Thymus (tissue), 11 donors: Measurements from ENCODE around the gene TMED8. TPM values are rescaled to one million over a fixed set of nuclear protein-coding genes. Genes with fewer than 3 reads are reported as not detected.

ENCODE experiments used
- DNase-seq, 9 donors: peaks; one replicate each; pipeline ENCODE4 v3.0.0-alpha.2; 2013; ENCODE audit warnings: low spot score in 9 of 9, low read depth in 6 of 9, missing footprints in 1 of 9
- H3K27ac ChIP-seq, 2 donors: one replicate each; pipeline ENCODE4 v1.5.1; 2013; ENCODE audit warnings: control low read depth in 1 of 2, low read depth in 1 of 2, low read length in 1 of 2, mild to moderate bottlenecking in 1 of 2, moderate library complexity in 1 of 2
- H3K27me3 ChIP-seq, 2 donors: one replicate each; pipeline ENCODE4 v1.5.1; 2013; ENCODE audit warnings: low read length in 1 of 2; ENCODE audit not compliant: control insufficient read depth in 2 of 2, insufficient read depth in 1 of 2
- H3K36me3 ChIP-seq, 2 donors: one replicate each; pipeline ENCODE4 v1.5.1; 2013; ENCODE audit warnings: low read length in 1 of 2, mild to moderate bottlenecking in 1 of 2, moderate library complexity in 1 of 2; ENCODE audit not compliant: control insufficient read depth in 2 of 2, insufficient read depth in 2 of 2
- H3K4me1 ChIP-seq, 2 donors: one replicate each; pipeline ENCODE4 v1.5.1; 2013; ENCODE audit warnings: low read length in 2 of 2; ENCODE audit not compliant: control insufficient read depth in 2 of 2, insufficient read depth in 2 of 2
- H3K4me3 ChIP-seq, 2 donors: one replicate each; pipeline ENCODE4 v1.5.1; 2013; ENCODE audit warnings: low read length in 2 of 2, control low read depth in 1 of 2, mild to moderate bottlenecking in 1 of 2
- H3K9me3 ChIP-seq, 2 donors: one replicate each; pipeline ENCODE4 v1.5.1; 2013; ENCODE audit warnings: low read length in 1 of 2, mild to moderate bottlenecking in 1 of 2; ENCODE audit not compliant: control insufficient read depth in 2 of 2, insufficient read depth in 1 of 2
- WGBS: extraction: QIAGEN DNeasy Blood & Tissue Kit; methylation state at CpG from one replicate; pipeline ENCODE4 v1.1.7; 2013; 5-methylcytosine and 5-hydroxymethylcytosine counted together
- polyA plus RNA-seq: library from polyadenylated mRNA; stranded (reverse); fragments of 200-250 nt; gene quantifications from one replicate; pipeline ENCODE4 v1.2.3, GENCODE V29; 2013
- total RNA-seq: library from RNA; stranded (reverse); fragments of 120-200 nt; gene quantifications from one replicate; pipeline ENCODE4 v1.2.4, GENCODE V29; 2013
- donor health status: healthy.

The TMED8 gene
- total and polyA plus RNA-seq, 2 donors, result 7.0 to 10.0 TPM

GRCh38 chr14:77303417-77304156 lies 73.3 kb downstream of the TMED8 start:
- Histone ChIP-seq H3K4me1 (peaks cover 0 to 3% of the 10 kb centered on the region in 2 donors), H3K4me3 (no peak overlapping the region), H3K36me3 (no peaks in the 10 kb centered on the region), H3K27ac (no peak overlapping the region), H3K9me3 (no peaks in the 10 kb centered on the region), H3K27me3 (no peaks in the 10 kb centered on the region)
- DNase-seq, result no peak
- WGBS, result 88% methylated on average over 4 of the region's 4 CpGs

GRCh38 chr14:77302926-77303325 lies 74.0 kb downstream of the TMED8 start:
- no peak for DNase-seq
- Histone ChIP-seq H3K27ac (no peak overlapping the region), H3K27me3 (no peaks in the 10 kb centered on the region), H3K4me1 (peaks cover 0 to 3% of the 10 kb centered on the region in 2 donors), H3K4me3 (no peak overlapping the region), H3K36me3 (no peaks in the 10 kb centered on the region), H3K9me3 (no peaks in the 10 kb centered on the region)
- WGBS, result 97% methylated on average over 5 of the region's 5 CpGs

GRCh38 chr14:77301103-77301502 lies 75.8 kb downstream of the TMED8 start:
- Histone ChIP-seq H3K4me1 (peaks cover 0 to 3% of the 10 kb centered on the region in 2 donors), H3K9me3 (no peaks in the 10 kb centered on the region), H3K27me3 (no peaks in the 10 kb centered on the region), H3K36me3 (peaks cover 0 to 2% of the 10 kb centered on the region in 2 donors), H3K4me3 (no peak overlapping the region), H3K27ac (no peak overlapping the region)
- DNase-seq, result peak in 8 of 9 donors; percentile 27 to 75 (median 46)
- 71% methylated on average over 10 of the region's 10 CpGs for WGBS

- Histone ChIP-seq H3K4me3 (no peak overlapping the region), H3K27ac (no peak overlapping the region), H3K36me3 (peaks cover 0 to 2% of the 10 kb centered on the region in 2 donors), H3K27me3 (no peaks in the 10 kb centered on the region), H3K9me3 (no peaks in the 10 kb centered on the region), H3K4me1 (peaks cover 0 to 3% of the 10 kb centered on the region in 2 donors)
- WGBS, result 93% methylated on average over 4 of the region's 4 CpGs
- DNase-seq, result no peak
Measured at GRCh38 chr14:77299771-77300170, 77.1 kb downstream of the TMED8 start.

GRCh38 chr14:77296906-77297305 lies 80.0 kb downstream of the TMED8 start:
- Histone ChIP-seq H3K4me1 (peaks cover 0 to 3% of the 10 kb centered on the region in 2 donors), H3K36me3 (peaks cover 0 to 2% of the 10 kb centered on the region in 2 donors), H3K27ac (no peak overlapping the region), H3K27me3 (no peaks in the 10 kb centered on the region), H3K9me3 (no peaks in the 10 kb centered on the region), H3K4me3 (no peak overlapping the region)
- 95% methylated on average over 8 of the region's 8 CpGs for WGBS
- no peak for DNase-seq

- Histone ChIP-seq H3K4me3 (no peak overlapping the region), H3K4me1 (no peaks in the 10 kb centered on the region), H3K9me3 (no peaks in the 10 kb centered on the region), H3K27ac (no peak overlapping the region), H3K36me3 (peaks cover 0 to 2% of the 10 kb centered on the region in 2 donors), H3K27me3 (no peaks in the 10 kb centered on the region)
- 91% methylated on average over 13 of the region's 13 CpGs for WGBS
- no peak for DNase-seq
Measured at GRCh38 chr14:77296155-77296554, 80.7 kb downstream of the TMED8 start.

- Histone ChIP-seq H3K4me1 (no peaks in the 10 kb centered on the region), H3K4me3 (no peak overlapping the region), H3K9me3 (no peaks in the 10 kb centered on the region), H3K27me3 (no peaks in the 10 kb centered on the region), H3K36me3 (peaks cover 0 to under 1% of the 10 kb centered on the region in 2 donors), H3K27ac (no peak overlapping the region)
- 97% methylated on average over 4 of the region's 4 CpGs for WGBS
- no peak for DNase-seq
Measured at GRCh38 chr14:77290705-77291104, 86.2 kb downstream of the TMED8 start.

- Histone ChIP-seq H3K4me1 (no peaks in the 10 kb centered on the region), H3K4me3 (no peak overlapping the region), H3K27ac (no peak overlapping the region), H3K27me3 (no peaks in the 10 kb centered on the region), H3K36me3 (peaks cover 4 to 9% of the 10 kb centered on the region in 2 donors), H3K9me3 (no peaks in the 10 kb centered on the region)
- 98% methylated on average over 5 of the region's 5 CpGs for WGBS
- no peak for DNase-seq
Measured at GRCh38 chr14:77286576-77286975, 90.3 kb downstream of the TMED8 start.
